DMS79 (cell line): ENCODE results near the gene FCN3.
A peak's percentile ranks its signal among the peaks of the same experiment; 100 is the strongest.

Experiments used
- DNase-seq: peaks from one replicate; lab custom pipeline; 2025; lab: John Stamatoyannopoulos, UW

The FCN3 gene

GRCh38 chr1:27380224-27380623, 5.6 kb upstream of the FCN3 start:
- DNase-seq = no peak

DNA sequence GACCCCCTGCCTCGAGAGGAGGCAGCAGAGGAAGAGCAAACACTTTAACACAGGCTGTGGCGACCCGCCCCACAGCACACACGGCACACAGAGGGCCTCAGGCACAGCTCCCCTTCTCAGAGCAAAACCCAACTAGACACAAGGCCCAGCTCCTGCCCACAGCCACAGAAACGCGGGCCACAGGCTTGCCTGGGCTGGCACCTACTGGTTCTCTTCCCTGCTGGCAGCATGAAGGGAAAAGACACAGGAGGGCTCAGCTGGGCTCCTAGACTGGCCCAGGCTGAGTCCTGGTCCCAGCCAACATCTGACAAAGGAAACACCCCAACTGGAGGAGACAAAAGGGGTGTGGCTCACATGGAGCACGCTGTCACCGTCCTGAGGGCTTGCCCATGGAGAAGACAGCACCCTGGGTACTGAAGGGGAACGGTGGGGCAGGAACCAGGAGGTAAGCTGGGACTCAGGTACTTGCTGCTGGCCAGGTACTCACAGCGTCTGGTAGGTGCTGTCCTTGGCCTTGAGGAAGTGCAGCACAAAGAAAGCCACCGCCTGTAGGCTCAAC, 5.0 kb upstream of the FCN3 start:
- DNase-seq = no peak

GRCh38 chr1:27377760-27378495, 3.3 kb upstream of the FCN3 start:
- no peak for DNase-seq

DNA sequence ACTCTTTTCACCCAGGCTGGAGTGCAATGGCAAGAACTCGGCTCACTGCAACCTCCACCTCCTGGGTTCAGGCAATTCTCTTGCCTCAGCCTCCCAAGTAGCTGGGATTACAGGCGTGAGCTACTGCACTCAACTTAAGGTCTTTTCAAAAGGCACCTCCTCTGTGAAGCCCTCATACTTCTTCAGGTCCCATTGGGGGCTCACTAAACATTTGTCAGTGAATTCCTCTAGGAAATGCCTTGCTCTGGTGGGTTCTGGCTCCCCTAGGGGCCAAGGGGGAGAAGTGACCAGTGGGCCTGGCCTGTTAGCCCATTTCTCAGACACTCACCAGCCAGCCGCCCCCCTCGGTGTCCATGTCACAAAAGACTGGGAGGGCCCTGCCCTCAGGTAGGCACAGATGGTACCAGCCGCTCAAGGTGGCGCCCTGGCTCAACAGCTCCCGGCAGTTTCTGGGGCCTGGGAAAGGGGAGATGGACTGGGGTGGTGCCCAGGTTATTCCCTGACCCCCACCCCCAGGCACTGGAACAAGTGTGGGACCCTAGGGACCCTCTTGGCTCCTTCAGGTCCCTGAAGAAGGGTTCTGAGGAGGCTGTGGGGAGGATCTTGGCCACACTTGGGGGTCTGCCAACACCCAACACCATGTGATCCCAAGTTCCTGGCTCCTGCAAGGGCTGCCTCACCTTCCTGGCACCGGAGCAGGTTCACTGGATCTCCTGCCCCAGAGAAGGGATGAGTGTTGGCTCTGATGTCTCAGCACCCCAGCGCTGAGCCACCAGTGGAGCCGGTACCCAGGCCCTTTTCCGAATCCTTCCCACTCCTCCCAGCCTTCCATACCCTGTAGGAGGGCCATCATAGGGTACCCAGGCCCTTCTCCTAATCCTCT, 1.6 kb downstream of the FCN3 start:
- no peak for DNase-seq

GRCh38 chr1:27372022-27372807, 2.4 kb downstream of the FCN3 start:
- no peak for DNase-seq

GRCh38 chr1:27368869-27369582, 5.6 kb downstream of the FCN3 start:
- no peak for DNase-seq

DNA sequence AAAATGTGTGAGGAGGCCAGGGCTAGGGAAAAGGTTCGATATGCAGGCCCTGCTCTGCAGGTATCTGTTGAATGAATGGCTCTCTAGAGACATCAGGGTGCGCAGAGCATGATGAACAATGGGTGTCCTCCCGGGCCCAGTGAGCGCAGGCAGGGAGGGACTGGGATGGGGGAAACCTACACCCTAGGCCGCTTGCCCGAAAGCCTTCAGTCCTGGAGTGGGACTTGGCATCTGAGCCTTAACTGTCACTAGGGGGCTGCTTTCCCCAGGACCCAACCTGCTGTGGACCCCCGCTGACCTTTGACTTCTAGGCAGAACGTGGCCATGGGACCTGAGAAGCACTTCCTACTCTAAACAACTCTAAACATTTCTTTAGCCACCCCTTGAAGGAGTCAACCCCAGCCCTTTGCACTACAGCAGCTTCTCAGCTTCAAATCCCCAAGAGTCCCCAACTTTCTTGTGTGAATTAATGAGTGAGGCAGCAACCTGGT, 7.4 kb downstream of the FCN3 start:
- no peak for DNase-seq

- peak; percentile 76 for DNase-seq
Observed at GRCh38 chr1:27366411-27367159, 8.0 kb downstream of the FCN3 start, which contains the start of gene MAP3K6. Gene MAP3K6 (minus strand): TSS chr1:27366961. CDS start chr1:27366597, 364 bp downstream.

GRCh38 chr1:27366113-27366410, 8.6 kb downstream of the FCN3 start:
- peak; percentile 73 for DNase-seq

DNA sequence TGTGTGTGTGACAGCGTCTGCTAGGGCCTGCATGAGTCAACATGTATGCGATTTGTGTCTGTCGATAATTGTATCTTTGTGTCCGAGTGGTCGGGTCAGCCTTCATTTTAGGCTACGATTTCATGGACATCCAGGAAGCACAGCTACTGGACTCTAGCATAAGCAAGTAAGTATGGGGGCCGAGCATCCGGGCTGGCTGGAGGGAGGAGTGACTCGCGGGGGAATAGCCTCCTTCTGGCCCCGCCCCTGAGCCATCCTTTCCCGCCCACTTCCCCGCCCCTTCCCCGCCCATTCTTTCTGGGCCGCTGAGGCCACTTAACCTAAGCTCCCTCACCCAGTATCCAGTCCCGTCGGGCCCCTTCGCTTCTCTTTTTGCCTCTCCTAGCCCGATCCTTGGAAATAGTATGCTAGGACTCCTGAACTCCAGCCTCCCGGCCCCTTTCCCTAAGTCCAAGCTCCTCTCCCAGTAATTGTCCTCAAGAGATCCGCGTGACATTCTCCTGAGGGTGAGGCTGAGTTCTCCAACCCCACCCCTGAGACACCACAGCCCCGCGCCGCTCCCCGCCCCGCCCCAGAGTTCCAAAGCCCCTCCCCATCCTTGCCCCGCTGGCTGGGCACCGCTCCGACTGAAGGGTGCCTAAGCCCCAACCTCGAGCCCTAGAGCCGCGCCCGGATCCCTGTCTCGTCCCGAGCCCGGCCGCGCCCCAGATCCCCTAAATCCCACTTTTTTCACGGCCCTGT, 9.1 kb downstream of the FCN3 start:
- DNase-seq = peak; percentile 87

GRCh38 chr1:27364696-27365371, 9.8 kb downstream of the FCN3 start:
- DNase-seq = no peak

DNA sequence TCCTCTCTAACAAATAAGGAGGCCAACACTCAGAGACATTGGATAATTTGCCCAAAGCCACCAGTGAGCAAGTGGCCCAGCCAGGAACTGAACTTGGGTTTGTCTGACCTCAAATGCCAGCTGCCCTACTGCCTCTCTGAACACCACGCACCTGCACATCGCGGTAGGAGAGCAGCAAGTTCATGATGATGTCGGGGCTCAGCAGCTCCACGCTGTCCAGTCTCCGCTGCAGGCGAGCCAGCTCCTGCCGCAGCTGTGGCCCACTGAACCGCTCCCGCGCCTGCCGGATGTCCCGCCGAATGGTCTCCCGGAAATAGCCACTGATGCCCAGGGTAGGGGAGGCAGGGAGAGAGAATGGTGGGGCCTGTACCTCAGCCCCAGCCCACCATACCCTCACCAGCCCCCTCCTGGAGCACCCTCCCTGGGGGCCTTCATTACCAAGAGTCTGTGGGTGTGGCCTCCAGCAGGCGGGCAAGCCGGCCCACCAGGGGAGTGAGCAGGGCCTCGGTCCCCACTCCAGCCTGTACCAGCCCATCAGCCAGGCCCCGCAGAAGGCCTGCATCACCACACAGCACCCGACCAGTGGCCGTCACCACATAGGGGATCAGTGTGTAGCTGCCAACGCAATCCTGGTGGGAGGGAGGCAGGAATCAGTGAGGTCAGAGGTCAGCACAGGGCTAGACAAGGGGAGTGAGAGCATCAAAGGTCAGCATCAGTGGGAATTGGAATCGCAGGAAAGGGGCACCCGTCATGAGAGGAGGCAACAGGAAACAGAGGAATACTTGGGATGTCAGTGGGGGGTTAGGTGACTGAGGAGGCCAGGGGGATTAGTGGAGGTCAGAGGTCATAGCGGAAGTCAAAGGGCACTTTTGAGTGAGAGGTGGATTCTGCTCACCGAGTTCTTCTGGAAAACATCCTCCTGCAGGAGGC, 10.6 kb downstream of the FCN3 start:
- no peak for DNase-seq

DNA sequence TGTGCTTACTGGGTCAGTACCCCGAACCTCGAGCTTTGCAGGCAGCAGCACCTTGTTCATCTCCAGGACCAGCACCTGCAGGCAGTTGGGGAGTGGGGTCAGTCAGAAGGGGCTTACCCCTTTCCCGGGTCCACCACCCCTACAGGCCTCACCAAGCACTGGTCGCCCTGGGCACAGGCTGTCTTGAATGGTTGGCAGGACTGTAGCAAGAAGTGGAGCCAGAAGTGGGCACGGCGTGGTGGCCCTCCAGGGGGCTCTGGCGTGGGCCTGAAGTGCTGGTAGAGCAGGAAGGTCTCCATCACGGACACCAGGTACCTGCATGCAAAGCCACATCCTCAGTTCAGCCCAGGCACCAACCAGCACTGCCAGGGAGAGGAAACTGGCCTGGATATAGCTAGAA, 13.1 kb downstream of the FCN3 start:
- DNase-seq = no peak

DNA sequence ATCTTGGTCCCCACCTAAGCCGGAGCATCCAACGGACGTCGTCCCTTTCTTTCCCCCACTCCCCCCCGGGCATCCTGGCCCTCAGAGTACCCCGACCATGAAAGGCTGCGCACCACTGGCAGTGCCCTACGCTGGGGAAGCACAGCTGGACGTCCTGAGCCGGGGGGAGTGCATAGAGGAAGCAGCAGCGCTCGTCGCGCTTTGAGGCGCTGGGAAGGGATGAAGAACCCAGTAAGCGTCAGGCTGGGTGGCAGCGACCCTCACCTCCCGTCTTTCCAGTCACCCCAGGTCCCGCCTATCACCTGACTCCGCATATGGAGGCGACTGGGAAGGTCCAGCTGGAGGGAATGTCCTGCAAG, 13.6 kb downstream of the FCN3 start:
- DNase-seq = no peak

DNA sequence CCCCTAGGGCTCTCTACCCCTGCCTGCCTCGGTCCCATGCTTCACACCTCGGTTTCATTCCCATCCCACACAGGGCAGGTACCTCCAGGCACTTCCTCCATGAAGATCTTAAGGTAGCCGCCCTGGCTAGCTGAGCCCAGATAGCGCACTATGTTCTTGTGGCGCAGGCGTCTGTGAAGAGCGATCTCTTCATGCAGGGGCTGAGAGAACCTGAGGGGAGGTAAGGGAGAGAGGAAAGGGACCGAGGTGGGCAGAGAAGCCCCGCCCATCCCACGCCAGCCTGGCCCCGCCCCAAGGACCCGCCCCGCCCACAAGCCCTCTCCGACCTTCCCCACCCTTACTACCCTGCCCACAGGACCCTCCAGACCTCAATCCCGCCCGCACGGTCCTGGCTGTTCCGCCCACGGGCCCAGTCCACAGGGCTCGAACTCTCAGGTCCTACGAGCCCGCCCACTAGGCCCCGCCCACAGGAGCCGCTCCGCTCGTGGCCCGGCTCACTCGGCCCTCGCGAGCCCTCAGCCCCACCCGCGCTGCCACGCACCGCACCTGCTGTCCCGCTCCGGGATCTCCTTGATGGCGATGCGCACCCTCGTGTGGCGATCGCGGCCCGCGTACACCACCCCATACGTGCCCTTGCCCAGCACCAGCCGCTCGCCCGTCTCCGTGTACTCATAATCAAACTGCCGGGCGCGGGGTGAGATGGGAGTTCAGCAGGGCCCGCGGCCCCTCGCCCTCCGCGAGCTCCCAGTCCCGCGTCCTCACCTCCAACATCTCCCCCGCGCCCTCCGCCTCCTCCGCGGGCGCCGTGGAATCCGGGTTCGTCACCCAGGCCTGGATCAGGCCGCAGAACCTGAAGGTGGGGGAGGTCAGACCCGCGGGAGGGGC, 14.2 kb downstream of the FCN3 start:
- DNase-seq = no peak

- DNase-seq = no peak
Observed at GRCh38 chr1:27359822-27360158, 14.8 kb downstream of the FCN3 start.

- no peak for DNase-seq
Observed at GRCh38 chr1:27358928-27359313, 15.7 kb downstream of the FCN3 start.
